GM21528 (cell line): ENCODE measurements around the gene REP15.
"Not testable (repeated sequence)": the region's sequence is repeated elsewhere in the genome, so short reads cannot be mapped to it uniquely, and the experiment has no call there.

Experiments used
- ATAC-seq: cut with Tn5 transposase; IDR thresholded peaks from one replicate; pipeline ENCODE4 v1.9.1; 2021; ENCODE audit warnings: mild to moderate bottlenecking, moderate library complexity; ENCODE audit not compliant: unreplicated experiment, low FRiP score

Gene REP15, protein sequence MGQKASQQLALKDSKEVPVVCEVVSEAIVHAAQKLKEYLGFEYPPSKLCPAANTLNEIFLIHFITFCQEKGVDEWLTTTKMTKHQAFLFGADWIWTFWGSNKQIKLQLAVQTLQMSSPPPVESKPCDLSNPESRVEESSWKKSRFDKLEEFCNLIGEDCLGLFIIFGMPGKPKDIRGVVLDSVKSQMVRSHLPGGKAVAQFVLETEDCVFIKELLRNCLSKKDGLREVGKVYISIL

DNA sequence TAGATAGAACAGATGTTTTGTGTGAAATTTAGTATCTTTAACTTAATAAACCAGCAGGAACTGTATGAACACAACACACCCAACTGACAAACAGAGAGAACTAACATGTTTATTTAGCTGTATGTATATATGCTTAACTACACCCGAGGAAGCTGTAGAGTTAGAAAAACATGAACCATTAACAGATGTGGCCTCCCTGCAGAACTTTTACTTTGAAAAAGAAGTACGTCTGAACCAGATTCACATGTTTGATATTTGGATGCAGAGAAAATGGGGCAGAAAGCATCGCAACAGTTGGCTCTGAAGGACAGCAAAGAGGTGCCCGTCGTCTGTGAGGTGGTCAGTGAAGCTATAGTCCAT, at the start of gene REP15:
Gene REP15 (plus strand): TSS at position 155 of the 360 bp plus-strand sequence. CDS start 116 bp downstream, at position 271.
- no peak for ATAC-seq

DNA sequence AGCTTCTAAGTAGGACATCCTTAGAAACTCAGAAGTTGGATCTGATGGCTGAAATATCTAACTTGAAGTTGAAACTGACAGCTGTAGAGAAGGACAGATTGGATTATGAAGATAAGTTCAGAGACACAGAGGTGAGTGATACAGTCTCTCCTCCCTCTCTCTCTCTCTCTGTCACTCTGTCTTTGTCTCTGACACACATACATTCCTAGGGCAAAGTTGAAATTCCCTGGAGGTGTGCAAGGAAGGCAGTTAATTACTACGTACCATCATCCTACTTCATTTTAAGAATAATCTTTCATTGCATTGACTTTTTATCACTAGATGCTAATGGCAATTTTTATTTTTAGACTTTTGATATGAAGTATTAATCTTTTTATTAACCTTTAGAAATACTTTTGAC, 46.2 kb upstream of the REP15 start:
- ATAC-seq, result no peak

DNA sequence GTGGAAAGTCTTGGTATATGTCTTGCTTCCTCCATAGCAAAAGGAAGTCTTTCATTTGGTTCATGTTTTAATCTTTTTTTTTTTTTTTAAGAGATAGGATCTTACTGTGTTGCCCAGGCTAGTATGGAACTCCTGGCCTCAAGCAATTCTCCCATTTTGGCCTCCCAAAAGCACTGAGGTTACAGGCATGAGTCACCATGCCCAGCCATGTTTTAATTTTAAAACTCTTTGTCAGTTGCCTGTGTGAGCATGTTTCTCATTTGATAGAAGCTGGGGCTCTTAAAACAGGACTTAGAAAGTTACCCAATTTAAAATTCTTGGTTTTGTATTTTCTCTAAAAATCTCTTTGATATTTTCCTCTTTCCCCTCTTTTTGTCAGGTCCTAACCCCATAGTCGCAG, 45.0 kb upstream of the REP15 start:
- ATAC-seq, result no peak

DNA sequence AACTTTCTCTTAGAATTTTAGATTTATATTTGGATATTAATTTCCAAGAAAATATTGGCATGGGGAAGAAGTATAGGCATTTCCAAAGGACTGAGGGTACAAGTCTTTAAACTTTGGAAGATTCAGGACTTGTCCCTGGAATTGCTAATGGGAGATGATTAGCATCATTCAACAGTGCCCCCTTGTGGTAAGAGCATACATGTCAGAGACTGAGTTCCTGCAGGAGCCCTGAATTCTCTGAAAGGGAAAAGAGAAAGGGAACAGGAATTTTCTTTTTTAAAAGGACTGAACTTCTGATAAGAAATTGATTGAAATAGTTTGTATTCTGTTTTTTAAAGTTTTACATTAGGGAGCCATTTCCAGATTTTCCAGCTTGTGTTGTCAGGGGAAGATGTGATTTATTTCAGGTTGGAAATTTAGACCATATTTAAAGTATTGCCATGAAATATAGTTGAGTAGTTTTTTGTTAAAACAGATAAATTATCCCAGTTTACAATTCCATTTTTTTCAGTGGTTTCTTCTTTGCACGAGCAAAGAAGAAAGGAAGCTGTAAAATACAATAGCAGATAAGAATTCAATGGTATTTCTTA, 44.0 kb upstream of the REP15 start:
- no peak for ATAC-seq

DNA sequence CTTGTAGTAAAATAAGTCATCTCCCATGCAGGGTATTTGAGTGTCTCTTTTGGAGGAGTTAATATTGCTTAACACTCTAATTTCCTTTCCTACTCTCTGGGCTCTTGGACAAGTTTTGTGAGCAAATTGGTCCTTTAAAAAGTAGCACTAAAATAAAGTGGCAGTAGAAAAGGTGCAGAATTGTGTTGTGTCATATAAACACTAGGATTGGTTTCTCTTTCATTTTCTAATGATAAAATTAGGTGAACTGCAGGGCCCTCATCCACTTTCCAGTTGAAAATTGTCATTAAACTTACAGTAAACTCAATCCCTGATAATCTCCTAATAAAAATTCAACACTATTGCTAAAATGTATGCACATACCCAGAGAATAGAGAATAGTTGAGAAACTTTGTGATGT, 42.6 kb upstream of the REP15 start:
- ATAC-seq, result no peak

DNA sequence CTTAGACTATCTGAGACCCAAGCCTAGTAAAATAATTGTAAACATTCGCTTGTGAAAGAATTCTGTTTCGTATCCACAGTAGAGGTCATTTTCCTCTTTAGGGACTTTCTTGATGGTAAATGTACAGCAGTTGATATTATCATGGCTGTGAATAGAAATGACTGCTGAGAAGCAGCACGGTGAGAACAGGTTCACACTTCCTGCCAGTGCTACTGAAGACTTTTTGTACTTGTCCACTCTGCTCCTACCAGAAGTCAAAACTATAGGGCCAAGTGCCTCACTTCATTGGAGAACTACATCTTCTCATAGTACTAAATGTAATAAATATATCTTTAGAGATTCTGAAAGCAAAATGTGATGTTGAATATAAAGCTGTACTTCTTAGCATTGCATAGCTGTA, 40.8 kb upstream of the REP15 start:
- not testable (repeated sequence) for ATAC-seq

DNA sequence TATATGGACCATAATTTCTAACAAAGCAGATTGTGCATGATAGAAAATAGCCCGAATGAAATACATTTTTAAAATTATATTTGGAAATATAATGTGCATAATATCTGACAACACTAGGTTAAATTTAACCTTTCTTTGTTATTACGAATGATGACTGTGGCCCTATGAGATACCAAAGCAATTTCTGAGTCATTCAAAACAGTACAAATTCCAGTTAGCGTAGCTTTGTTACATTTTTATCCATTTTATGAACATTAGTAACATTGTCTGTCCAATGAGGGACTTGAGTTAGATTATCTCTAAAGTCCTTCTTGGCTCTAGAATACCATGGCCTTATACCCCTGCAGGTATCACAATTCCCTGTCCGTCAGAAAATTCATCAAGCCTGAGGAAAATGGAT, 39.0 kb upstream of the REP15 start:
- no peak for ATAC-seq

DNA sequence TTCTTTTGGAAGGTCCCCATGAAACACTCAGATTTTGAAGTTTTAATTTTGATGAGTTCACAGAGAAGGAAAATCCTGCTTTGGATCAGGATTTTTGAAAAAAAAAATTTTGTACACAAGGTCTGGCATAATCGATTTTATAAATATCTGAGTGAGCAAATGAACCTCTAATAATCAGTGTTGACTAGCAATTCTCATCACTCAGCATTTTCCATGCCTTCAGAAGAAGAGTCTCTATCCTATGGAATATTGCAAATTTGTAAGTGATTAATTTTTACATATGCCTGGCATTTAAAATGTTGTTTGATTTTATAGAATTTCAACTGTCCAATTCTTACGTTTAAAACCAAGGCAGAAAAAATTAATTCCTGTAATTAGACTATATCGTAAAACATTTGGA, 30.5 kb upstream of the REP15 start:
- no peak for ATAC-seq

DNA sequence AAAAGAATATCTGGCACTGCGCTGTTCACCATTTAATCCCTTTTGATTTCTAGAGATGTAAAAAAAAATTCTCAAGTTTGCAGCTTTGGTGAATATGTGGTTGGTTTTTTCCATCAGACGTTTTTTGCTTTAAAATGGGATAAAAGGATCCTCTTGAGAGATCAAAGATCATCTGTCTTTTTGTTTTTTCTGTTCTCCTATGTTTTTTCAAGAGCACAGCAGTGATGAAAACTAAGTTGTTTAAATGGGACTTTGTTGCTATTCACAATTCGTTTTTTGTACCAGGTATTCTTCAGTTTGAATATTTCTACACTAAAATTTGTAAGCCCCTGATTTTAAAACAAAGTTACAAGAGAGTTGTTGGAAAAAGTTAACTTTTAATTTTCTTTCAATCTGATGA, 29.7 kb upstream of the REP15 start:
- ATAC-seq, result no peak

DNA sequence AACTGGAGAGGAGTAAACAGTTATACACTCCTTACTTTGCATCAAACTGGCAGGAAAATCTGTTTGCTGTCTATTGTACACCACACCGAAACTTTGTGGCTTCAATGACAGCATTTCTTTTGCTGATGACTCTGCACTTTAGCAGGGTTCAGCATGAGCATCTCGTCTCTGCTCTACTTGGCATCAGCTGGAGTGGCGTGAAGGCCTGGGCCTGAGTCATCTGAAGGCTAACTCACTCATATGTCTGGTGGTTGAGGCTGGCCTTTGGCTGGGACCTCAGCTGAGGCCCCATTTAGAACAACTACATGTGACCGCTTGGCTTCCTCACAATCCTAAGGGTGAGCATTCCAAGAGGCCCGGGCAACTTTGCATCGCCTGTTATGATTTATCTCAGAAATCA, 28.7 kb upstream of the REP15 start:
- no peak for ATAC-seq

DNA sequence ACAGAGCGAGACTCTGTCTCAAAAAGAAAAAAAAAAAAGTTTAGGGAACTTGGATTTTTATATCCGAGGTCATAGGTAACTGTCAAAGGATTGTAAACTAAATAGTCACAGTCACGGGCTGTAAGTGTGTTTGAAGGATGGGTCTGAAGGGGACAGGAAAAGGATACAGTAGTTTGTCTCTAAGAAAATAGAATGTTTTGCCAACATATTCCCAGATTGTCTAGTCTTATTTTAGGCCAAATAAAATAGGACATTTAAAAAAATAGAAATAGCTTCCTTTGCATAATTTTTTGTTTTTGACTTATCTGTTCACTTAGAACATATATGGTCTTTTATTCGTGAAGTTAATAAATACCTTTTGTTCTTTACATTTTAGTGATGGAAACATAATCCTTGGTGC, 24.2 kb upstream of the REP15 start:
- ATAC-seq, result no peak

DNA sequence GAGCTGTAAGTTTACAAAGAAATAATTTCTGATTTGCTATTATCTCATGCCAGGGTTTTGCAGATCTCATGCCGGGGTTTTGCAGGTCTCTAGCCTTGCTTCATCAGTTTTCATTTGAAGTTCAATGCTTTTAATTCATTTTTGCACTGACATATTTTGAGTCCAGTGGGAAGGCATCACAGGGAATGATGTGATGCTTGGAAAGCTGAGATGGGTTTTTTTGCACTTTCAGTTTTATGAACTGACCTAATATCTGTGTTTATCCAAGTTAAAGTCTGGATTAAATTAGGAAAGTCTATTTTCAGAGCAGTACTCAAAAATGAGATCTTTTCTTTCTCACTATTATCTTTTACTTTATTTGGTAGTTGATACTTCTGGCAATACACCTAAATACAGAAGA, 23.6 kb upstream of the REP15 start:
- ATAC-seq, result no peak

DNA sequence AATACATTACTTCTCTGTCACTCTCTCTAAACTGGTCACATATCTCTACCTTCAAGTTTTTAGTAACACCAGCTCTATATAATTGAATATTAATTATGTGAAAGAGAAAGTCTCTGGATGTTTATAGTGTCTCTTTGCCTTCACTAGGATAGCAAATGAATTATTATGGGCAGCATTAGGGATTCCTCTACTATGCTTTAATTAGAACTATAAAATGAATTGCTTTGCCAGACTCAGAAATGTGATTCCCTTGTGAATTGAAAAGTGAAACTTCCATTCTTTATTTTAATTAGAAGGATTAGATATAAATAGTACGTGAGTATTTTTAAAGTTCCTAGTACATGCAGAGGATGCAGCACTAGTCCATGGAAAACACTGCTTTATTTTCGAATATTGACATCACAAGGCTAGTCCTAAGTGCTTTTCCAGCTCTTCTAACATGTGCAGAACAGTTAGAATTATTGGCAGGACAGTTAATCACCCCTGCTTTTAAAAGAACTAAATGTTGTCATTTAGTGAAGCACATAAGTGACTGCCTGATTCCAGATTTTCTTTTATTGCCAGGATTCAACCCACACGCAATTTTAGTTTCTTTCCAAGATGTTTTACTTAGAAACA, 23.0 kb upstream of the REP15 start:
- ATAC-seq, result no peak

DNA sequence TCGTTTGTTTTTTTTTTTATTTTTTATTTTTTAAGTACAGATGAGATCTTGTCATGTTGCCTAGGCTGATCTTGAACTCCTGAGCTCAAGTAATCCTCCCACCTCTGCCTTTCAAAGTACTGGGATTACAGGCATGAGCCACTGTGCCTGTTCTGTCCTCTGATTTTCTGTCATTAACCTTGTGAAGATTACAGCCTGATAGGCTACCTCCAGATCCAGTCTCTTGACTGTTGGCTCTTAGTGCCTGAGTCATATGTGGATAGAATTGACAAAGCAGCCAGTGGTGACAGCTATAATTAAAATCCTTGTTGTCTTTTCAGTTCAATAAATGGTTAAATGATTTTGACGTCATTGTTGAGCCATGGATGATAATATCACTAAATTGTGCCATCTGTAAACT, 21.3 kb upstream of the REP15 start:
- no peak for ATAC-seq

DNA sequence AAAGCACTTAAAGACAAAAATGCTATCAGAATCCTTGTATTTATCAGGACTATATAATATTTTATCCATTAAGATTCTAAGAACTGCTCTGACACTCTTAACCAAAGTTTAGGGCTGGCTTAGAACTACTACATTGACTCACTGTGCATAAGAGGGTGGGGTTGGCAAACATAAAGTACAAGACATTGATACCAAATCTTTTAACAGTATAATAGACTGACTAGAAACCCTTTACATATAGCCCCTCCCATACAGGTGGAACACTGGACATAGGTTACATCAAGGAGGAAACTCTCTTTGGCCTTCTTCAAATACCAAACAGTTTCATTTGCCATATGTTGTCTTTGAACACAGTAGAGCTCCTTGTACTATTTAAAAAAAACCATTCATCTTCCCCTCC, 15.6 kb upstream of the REP15 start:
- no peak for ATAC-seq

DNA sequence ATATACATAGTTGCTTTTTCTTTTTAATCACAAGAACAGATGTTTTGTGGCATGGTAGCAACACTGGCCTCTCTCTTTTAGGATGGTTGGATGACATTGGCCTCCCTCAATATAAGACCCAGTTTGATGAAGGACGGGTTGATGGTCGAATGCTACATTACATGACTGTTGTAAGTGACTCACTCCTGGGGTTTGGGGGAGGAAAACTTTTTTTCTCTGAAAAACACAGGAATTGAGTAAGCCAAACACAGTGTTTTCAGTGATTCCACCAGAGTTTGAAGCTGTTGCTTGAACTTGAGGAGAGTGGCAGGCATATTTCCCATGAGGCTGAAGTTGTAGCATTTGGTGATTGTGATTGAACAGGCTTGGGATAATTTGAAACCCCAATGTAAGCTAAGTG, 13.7 kb upstream of the REP15 start:
- no peak for ATAC-seq

DNA sequence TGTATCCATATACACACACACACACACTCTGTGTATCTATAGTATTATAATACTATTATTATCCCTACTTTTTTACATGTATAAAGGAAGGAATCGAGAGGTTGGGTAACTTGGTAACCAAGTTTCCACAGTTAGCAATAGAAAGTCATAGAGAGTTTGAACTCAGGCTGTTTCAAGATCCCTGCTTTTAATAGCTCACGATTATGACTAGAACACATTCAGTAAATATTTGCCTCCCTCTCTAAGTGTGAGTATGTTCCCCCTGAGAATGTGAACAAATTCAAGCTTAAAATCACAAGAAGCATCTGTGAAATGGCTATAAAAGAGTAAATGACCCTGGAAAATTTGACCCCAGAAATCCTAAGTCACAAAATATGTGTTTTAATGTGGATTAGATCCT, 11.0 kb upstream of the REP15 start:
- ATAC-seq, result no peak

DNA sequence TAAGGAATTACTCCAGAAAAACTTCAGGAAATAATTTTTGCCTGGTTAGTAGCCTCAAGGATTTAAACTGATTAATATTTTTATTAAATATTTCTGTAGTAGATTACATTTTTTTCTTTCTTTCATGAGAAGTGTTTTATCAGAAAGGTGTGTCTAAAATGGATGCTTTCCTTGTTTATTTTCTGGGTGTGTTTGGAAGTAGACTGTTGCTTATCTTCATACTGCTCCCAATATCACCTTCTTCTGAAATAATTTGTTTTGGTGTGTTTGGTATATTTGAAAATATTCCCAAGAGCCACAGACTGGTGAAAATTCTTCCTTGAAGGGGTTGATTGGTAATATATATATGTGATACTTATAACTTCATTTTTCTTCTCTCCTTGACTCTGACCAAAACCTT, 10.1 kb upstream of the REP15 start:
- ATAC-seq, result no peak

DNA sequence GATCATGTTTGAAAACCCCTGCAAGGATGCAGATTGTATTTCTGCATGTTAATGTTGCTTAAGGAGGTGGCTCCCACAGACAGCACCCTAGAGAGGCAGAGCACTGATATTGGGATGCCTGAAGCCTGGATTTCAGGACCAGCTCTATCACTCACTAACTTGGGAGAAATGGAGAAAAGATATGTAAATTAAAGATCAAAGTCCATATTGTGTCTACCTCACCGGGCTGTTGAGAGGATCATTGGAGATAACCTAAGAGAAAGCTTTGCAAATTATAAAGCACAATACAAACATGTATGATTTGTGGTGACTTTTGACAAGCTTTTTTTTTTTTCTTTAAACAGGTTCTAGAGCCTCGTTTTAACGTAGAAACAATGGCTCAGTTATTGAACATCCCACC, 7.6 kb upstream of the REP15 start:
- ATAC-seq, result no peak

DNA sequence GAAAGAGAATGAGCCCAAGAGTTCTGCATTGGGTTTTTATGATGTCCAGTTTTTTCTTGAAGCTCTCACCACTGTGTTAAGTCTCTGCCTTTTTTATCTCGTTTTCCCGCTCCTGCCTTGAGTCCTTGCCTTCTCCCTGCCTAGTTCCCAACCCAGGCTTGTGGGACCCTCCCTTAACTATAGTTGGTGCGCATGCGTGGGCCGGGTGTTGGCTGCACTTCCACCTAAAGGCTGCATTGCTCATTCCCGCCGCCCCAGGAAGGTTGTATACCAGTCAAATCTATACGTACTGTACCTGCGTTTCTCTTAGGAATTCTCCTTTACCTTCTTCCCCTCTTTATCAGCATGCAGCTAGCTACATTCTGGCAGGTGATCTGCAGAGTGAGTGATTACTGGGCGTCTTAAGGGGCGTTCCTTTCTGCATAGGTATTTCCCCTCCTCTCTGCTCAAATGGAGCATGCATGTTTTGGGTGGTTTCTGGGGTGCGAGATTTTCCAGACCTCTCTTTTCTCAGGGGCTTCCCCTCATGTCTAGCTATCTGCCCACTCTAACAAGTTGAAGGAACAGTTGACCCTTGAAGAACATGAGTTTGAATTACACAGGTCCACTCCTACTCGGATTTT, 6.6 kb upstream of the REP15 start:
- no peak for ATAC-seq

DNA sequence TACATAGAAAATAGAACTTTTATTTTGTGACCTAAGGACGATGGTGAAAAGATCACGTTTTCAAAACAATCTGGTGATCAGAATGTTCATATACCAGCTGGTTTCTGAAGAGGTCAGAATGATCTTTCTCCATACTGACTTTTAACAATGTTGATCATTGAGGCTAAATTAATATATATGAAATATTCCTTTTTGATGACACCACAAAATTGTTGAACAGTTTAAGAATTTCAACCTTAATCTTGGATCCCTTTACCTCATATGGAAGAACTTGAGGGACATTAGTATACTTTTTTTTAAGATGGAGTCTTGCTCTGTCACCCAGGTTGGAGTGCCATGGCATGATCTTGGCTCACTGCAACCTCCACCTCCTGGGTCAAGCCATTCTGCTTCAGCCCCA, 2.8 kb upstream of the REP15 start:
- no peak for ATAC-seq
